Tibial nerve (tissue), 4 donors: ENCODE data around the gene GARRE1.

Source experiments
- EP300 ChIP-seq, 2 donors: sonication (generic); formaldehyde crosslinking; IDR thresholded peaks; one replicate each; pipeline ENCODE4 v1.6.1; 2017; ENCODE audit warnings: antibody characterized with exemption in 2 of 2, mild to moderate bottlenecking in 1 of 2
- POLR2A ChIP-seq, 2 donors: fragments of 450-650 bp; IDR thresholded peaks; one replicate each; pipeline ENCODE4 v1.6.1; 2017; ENCODE audit warnings: antibody characterized with exemption in 2 of 2, mild to moderate bottlenecking in 2 of 2, moderate library complexity in 2 of 2
- TF ChIP-seq, protein P1 (sequence below), 5 experiments: fragments of 200-600 bp in 3 of 5; fragments of 450-650 bp in 2 of 5; sonication (generic) in 3 of 5; IDR thresholded peaks; one replicate each; pipeline ENCODE4 v1.5.1; 2016 to 2019; ENCODE audit warnings: antibody characterized with exemption in 5 of 5, mild to moderate bottlenecking in 3 of 5, moderate library complexity in 2 of 5

GRCh38 chr19:34273121-34273520, 18.8 kb downstream of the GARRE1 start:
- TF ChIP-seq, protein P1, sequence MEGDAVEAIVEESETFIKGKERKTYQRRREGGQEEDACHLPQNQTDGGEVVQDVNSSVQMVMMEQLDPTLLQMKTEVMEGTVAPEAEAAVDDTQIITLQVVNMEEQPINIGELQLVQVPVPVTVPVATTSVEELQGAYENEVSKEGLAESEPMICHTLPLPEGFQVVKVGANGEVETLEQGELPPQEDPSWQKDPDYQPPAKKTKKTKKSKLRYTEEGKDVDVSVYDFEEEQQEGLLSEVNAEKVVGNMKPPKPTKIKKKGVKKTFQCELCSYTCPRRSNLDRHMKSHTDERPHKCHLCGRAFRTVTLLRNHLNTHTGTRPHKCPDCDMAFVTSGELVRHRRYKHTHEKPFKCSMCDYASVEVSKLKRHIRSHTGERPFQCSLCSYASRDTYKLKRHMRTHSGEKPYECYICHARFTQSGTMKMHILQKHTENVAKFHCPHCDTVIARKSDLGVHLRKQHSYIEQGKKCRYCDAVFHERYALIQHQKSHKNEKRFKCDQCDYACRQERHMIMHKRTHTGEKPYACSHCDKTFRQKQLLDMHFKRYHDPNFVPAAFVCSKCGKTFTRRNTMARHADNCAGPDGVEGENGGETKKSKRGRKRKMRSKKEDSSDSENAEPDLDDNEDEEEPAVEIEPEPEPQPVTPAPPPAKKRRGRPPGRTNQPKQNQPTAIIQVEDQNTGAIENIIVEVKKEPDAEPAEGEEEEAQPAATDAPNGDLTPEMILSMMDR (IDR thresholded peaks at IDR 0.05) = no peak
- no peak for TF ChIP-seq POLR2A (IDR thresholded peaks at IDR 0.05)
- TF ChIP-seq EP300 (IDR thresholded peaks at IDR 0.05) = no peak
